A172 (cell line): ENCODE data around the gene YOD1. TPM values are rescaled to one million over a fixed set of nuclear protein-coding genes. Genes with fewer than 3 reads are reported as not detected.

ENCODE experiments used
- DNase-seq: peaks from one replicate; pipeline ENCODE4 v3.0.0-alpha.2; 2015; ENCODE audit warnings: low spot score
- total RNA-seq: library from RNA; depleted of rRNA; stranded (reverse); fragments of >200 nt; shearing (Covaris generic); gene quantifications from 2 replicates; pipeline ENCODE4 v1.2.3, GENCODE V29; 2014; rRNA removed

YOD1 gene
- total RNA-seq, result 4.4 and 5.1 TPM in 2 replicates

DNA sequence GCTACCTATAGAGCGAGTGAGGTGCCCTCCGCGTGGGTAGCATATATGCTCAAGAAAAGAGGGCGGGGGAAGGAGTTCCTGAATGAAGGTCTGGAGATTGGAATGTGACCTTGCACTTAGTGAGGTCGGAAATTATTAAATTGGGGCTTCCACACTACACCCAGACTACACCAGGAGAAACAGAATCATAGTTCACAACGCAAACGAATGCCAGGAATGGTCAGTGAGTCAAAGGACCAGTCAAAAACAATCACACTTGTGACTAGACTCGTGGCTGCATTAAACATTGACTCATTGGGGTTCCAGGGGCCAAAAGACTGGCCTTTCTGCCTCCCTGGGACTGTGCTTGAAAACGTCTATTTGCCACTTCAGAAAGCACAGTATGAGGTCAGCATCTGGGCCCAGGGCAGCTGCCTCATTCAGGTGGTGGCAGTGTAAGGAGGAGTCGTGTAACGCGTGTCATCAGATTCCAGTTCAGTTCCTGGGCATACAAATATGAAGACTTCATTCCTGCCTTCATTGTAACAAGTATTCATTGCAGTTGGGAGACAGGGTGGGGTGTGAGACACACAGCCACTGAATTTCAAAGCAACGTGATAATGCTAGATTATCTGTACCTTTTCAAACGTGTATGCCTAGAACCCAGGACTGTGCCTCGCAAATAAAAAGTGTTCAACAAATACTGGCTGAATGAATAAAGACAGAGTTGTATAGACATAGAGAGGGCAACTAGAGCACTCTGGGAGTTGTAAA is at the start of gene YOD1:
Gene YOD1 (minus strand): TSS at position 18 of the 753 bp plus-strand sequence. CDS start 178 bp downstream, outside the sequence.
- DNase-seq, result peak; percentile 89

- DNase-seq, result peak; percentile 61
Measured at GRCh38 chr1:207097871-207098324, 46.9 kb upstream of the YOD1 start.

DNA sequence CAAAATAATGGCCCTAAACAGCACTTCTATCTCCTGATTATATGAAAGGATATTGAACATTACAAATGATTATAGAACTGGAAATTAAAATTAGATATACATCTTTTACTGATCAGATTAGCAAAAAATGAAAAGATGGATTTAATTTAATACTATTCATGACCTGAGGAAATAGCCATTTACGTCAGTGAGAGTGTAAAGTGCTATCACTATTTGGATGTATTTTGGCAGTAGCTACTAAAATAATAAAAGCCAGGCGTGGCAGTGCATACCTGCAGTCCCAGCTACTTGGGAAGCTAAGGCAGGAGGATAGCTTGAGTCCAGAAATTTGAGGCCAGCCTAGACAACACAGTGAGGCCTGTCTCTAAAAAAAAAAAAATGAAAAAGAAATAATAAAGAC is 42.9 kb upstream of the YOD1 start:
- DNase-seq, result no peak

- DNase-seq, result no peak
Measured at GRCh38 chr1:207091200-207091908, 40.3 kb upstream of the YOD1 start.

DNA sequence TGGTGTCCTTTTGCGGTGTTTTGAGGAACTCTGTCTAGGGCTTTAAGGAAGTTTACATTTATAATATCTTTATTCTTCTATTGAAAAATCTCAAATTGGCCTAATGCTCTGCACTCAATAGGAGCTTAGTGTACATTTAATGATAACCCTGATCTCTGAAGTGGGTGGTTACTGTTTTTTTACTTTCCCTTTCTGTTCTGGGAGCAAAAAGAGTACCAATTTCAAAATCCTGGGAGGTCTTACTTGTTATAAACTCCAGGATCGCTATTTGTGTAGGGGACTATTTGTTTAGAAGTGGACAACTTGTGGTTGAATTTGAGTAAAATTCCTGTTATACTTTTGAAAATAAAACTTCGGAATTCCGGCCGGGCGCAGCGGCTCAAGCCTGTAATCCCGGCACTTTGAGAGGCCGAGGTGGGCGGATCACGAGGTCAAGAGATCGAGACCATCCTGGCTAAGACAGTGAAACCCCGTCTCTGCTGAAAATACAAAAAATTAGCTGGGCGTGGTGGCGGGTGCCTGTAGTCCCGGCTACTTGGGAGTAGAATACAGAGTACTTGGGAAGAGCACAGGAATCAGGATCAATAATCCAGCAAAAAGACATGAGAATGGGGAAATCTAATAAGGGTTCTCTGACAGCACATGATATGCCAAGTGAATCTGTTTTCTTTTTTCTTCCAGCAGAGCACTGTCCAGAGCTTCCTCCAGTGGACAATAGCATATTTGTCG is 38.8 kb upstream of the YOD1 start:
- DNase-seq, result no peak

DNA sequence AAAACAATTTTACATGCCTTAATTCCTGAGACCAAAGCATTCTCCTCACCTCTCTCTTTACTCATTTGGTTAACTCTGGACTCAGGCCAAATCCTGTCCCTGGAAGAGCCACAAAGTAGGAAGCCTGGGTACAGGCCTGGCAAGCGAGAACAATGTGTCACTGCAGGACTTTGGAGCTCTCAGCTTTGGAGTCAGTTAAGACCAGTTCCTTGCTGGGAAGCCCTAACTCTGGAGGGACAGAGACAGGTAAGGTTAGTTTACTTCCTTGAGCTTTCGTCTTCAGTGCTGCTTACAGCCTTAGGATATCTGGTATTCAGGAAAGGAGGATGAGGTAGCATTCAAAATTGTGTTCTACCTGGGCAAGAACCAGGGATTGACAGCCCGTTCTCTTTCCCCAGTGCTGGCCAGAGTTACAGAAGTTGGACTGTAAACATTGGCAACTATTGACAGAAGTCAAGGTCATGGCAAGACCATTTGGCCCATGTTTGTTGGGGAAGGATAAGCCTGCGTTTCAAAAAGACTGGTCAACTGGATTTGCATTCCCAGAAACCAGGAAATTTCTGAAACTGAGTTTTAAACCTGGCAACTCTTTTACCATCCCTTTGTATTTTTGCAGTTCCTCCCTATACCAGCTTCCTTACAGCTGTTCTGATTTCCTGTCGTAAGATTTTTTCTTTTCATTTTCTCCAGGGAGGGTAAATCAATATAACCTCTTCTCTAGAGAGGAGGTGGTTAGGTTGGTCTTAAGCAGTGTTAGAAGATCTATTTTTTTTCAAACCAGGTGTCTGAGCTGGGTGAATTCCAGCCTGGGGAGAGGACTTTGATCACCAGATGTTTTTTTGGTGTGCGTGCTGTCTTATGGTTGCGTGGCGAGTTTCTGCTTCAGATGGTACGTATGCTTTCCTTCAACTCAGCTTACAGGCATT is 38.0 kb upstream of the YOD1 start, which contains the start of gene C4BPB:
Gene C4BPB (plus strand): TSS at position 160 of the 926 bp plus-strand sequence. CDS start 672 bp downstream, at position 832.
- DNase-seq, result peak; percentile 65

GRCh38 chr1:207088161-207088560 is 37.2 kb upstream of the YOD1 start:
- DNase-seq, result peak; percentile 78

DNA sequence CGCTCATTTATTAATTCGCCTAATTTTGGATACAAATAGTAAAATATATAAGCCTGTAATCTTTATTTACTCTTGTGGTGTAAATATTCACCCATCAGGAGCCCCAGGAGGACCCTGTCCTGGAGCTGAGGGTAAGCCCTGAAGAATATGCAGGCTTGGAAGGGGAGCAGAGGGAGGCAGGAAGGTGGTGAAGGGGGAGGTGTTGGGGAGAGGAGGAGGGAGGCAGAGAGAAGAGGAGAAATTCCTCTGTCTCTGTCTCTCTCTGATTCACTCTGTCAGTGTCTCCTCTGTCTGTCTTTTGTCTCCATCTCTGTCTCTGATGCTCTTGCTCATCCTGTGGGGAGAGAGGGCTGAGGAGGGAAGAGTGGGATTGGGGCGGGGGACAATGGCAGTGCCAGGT is 34.9 kb upstream of the YOD1 start:
- no peak for DNase-seq

GRCh38 chr1:207084701-207085180 is 33.7 kb upstream of the YOD1 start:
- peak; percentile 90 for DNase-seq

- peak; percentile 29 for DNase-seq
Measured at GRCh38 chr1:207084232-207084631, 33.2 kb upstream of the YOD1 start.

- DNase-seq, result no peak
Measured at GRCh38 chr1:207081806-207082205, 30.8 kb upstream of the YOD1 start.

DNA sequence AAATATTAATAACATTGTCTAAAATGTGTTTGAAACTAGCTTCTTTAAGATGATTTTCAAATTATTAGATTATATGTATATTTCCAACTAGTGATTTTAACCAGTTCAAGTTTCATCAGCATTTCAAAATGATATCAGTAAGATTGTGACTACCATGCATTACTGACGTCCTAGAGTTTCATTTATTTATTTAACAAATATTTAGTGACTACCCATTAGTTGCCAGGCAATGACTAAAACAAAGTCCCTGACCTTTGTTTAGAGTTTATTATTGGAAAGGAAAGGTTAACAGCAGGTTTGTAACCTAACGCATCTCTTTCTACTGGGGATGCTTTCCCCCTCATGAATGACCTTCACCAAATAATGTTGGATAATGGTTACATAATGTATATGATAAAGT is 30.1 kb upstream of the YOD1 start:
- no peak for DNase-seq

DNA sequence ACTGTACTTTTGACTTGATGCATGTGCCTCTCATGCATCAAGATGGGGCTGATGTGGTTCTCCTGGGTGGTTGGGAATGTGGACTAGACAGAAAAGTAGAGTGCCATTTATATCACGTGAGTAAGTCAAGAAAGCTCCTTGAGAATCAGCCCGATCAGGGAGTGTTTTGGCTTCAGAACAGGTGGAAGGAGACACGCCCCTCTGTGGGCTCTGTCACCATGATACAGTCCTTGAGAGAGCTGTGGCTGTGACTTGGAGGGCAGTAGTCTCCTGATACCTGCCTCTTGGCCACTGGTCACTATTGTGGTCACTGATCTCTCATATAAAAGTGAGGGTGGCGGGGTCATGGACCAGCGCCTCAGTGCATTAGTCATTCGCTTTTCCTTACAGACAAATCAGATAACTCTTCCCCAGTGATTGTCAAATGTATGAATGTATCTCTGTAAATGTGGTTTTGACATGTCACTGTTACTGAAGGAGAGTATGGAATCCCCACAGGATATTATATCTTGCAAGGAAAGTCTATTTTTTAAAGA is 28.8 kb upstream of the YOD1 start:
- DNase-seq, result peak; percentile 66

DNA sequence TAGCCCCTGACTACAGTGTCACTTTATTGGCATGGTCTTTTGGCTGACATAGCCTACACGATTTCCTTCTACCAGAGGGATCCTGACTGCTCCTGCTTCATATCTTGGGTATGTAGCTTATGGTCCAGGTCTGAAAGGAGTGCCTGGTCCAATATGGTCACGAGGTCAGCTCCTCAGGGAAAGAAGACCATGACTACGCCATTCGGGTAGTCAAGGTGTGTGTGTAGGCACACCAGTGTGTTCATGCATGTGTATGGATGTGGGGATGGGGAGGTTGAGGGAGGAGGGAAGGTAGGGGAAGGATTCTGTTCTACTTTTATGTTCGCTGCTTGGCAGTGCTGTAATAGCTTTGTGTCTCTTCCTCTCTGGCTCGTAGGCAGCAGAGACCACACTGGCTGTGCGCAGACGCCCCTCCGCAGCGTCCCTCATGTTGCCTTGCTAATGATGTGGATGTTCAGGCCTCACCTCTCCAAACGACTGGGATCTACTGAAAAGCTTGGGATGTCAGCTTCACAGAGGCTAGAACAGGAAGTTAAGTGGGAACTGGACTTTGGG is 27.6 kb upstream of the YOD1 start:
- DNase-seq, result no peak

GRCh38 chr1:207077470-207078377 is 26.7 kb upstream of the YOD1 start:
- DNase-seq, result peak; percentile 71

GRCh38 chr1:207077012-207077411 is 26.0 kb upstream of the YOD1 start:
- DNase-seq, result no peak

- no peak for DNase-seq
Measured at GRCh38 chr1:207076181-207076955, 25.4 kb upstream of the YOD1 start.
